Sigmoid colon (tissue), 4 donors: ENCODE results near the gene ANP32E.

Source experiments
- CTCF ChIP-seq, 4 experiments: fragments of 450-650 bp in 3 of 4; fragments of 200-600 bp in 1 of 4; IDR thresholded peaks; one replicate each; pipeline ENCODE4 v1.5.1; 2016 to 2019; ENCODE audit warnings: antibody characterized with exemption in 4 of 4, mild to moderate bottlenecking in 3 of 4, moderate library complexity in 2 of 4
- EP300 ChIP-seq, 4 donors: sonication (generic); formaldehyde crosslinking; IDR thresholded peaks; one replicate each; pipeline ENCODE4 v1.6.1; 2017; ENCODE audit warnings: antibody characterized with exemption in 4 of 4

DNA sequence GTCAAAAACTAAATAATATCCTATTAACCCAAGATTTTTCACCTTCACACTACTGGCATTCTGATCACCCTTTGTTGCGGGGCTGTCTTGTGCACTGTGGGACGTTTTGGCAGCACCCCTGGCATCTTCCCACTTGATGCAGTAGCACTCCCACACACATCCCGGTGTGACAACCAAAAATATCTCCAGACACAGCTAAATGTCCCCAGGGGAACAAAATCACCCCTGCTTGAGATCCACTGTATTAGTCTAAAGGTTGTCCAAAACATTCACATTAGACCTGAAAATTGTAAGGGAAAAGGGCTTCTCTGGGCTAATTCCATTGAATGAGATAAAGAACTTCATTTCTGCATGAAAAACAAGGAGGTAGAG, 48.4 kb downstream of the ANP32E start:
- TF ChIP-seq EP300 (IDR thresholded peaks at IDR 0.05), result no peak
- TF ChIP-seq CTCF (IDR thresholded peaks at IDR 0.05), result no peak
